ENCODE results near the gene TRPM6. TPM values are rescaled to one million over a fixed set of nuclear protein-coding genes. Genes with fewer than 3 reads are reported as not detected.

Gene TRPM6
- total RNA-seq, 3 donors from 2014 or later: 39.3 to 125 (median 45.9) TPM

DNA sequence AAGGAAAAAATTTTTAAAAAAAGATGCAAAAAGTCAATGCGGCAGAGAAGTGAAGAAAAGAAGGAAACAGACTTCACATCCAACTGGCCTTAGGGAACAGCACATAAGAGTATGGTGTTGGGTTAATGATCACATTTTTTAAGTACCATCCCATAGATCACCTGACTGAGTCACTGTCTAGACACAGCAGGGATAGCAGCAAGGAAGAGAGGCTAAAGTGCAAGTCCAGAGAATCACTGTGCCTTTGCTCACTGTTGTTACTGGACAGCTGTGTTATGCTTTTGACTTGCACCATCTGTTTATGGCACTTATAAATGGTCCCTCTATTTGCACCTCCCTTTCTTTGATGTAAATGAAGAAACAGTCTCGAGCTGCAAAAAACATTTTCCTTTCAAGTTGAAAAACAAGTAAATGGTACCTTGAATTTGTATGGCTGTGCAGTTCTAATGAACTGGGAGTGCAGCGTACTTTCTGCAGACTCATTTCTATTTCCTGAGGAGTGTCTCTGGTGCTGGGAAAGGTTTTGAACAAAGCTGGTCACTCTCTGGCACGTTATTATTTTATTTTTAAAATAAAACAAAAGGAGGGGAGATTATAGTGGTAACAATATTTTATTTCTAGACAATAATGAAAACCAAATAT lies 84.2 kb downstream of the TRPM6 start:
- peak; percentile 96 for ATAC-seq
- no peaks in the 10 kb centered on the region for H3K9me3 ChIP-seq
- TF ChIP-seq, protein P1, sequence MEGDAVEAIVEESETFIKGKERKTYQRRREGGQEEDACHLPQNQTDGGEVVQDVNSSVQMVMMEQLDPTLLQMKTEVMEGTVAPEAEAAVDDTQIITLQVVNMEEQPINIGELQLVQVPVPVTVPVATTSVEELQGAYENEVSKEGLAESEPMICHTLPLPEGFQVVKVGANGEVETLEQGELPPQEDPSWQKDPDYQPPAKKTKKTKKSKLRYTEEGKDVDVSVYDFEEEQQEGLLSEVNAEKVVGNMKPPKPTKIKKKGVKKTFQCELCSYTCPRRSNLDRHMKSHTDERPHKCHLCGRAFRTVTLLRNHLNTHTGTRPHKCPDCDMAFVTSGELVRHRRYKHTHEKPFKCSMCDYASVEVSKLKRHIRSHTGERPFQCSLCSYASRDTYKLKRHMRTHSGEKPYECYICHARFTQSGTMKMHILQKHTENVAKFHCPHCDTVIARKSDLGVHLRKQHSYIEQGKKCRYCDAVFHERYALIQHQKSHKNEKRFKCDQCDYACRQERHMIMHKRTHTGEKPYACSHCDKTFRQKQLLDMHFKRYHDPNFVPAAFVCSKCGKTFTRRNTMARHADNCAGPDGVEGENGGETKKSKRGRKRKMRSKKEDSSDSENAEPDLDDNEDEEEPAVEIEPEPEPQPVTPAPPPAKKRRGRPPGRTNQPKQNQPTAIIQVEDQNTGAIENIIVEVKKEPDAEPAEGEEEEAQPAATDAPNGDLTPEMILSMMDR (IDR thresholded peaks at IDR 0.05): no peak
- H3K4me1 ChIP-seq (ENCODE audit: low read depth): peaks cover 8% of the 10 kb centered on the region
- peak in 1 of 3 donors; percentile 36 for DNase-seq
- intact Hi-C loops (cut with DNase I, micrococcal nuclease): no loop called here
- no peaks in the 10 kb centered on the region for H3K36me3 ChIP-seq (ENCODE audit: low read depth)
- H3K4me3 ChIP-seq: no peak overlapping the region

DNA sequence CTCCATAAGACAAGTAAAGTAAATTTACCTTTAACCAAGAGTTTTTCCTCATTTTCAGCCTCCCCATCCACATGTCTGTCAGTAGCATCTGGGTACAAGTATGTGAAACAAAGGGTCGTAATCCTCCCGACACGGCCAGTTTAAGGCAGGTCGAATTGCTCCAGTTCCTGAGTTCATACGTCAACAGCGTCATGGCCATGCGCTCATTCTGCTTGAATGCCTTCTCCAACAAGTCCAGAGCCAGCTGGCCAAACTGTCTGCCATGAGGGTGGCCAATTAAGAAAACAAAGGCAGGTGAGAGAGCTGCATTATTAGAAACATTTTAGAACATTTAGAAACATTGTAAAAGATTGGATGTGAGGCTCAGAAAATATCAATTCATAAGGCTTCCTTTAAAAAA lies 87.5 kb downstream of the TRPM6 start:
- Histone ChIP-seq H3K4me3 (no peak overlapping the region), H3K36me3 (ENCODE audit: low read depth) (no peaks in the 10 kb centered on the region), H3K4me1 (ENCODE audit: low read depth) (peaks cover 8% of the 10 kb centered on the region), H3K9me3 (no peaks in the 10 kb centered on the region)
- intact Hi-C loops (cut with DNase I, micrococcal nuclease): no loop called here
- no peak for DNase-seq
- no peak for ATAC-seq
- TF ChIP-seq, protein P1 (IDR thresholded peaks at IDR 0.05): no peak

DNA sequence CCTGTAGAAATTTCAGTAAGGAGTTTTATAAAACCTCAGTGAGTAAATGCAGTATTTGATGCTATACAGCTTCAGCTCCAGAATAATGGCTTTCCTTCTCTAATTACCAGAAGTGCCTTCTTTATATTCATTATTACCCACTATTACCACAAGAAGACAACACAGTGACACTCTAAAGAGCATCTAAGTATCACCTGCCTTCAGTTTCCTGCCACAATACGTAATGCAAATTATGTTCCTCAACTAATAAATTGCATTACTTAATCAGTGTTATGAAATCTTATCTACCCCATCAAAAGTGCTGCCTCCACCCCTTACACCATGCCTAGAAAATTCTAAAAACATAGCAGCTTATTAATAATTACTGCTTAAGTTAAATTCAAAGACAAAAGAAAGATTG lies 91.9 kb downstream of the TRPM6 start:
- no peaks in the 10 kb centered on the region for H3K4me1 ChIP-seq (ENCODE audit: low read depth)
- TF ChIP-seq, protein P1 (IDR thresholded peaks at IDR 0.05): no peak
- ATAC-seq (no peak), DNase-seq (no peak)
- no peaks in the 10 kb centered on the region for H3K36me3 ChIP-seq (ENCODE audit: low read depth)
- H3K4me3 ChIP-seq: no peak overlapping the region
- intact Hi-C loops (cut with DNase I, micrococcal nuclease): no loop called here
- H3K9me3 ChIP-seq: no peaks in the 10 kb centered on the region

DNA sequence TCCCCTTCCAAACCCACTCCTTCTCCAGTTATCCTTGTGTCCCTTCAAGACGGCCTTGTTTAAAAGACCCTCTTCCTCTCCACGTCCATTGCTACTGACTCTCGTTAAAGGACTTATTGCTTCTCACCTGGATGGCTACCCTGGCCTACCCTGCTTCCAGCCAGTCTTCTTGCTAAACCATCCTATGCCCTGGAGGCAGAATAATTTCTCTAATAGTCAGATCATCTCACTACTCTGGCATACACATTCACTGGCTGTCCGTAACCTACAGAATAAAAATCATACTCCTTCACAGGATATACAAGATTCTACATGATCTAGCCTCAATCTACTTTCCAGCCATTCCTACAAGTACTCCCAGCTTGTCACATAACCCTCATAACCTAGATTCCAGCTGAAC lies 92.6 kb downstream of the TRPM6 start:
- Histone ChIP-seq H3K36me3 (ENCODE audit: low read depth) (no peaks in the 10 kb centered on the region), H3K9me3 (no peaks in the 10 kb centered on the region), H3K4me1 (ENCODE audit: low read depth) (no peaks in the 10 kb centered on the region), H3K4me3 (no peak overlapping the region)
- no peak for DNase-seq
- TF ChIP-seq, protein P1 (IDR thresholded peaks at IDR 0.05): no peak
- intact Hi-C loops (cut with DNase I, micrococcal nuclease): no loop called here
- no peak for ATAC-seq

DNA sequence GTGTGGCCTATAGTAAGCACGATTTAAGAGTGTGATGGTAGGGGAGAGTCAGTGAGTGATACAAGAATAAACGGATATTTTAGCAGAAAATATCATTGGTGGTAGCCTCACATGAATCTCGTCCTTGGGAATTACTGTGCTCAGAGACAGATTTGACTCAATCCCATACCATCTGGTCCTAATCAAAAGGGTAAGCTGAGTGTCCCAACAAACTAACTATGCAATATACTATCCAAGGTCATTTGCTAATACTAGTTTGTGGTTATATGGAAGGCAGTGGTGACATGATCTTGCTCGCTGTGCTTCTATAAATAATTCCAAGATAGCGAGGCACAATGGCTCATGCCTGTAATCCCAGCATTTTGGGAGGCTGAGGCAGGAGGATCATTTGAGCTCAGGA lies 103.2 kb downstream of the TRPM6 start:
- DNase-seq: no peak
- no peak for ATAC-seq
- no peaks in the 10 kb centered on the region for H3K4me1 ChIP-seq (ENCODE audit: low read depth)
- TF ChIP-seq, protein P1 (IDR thresholded peaks at IDR 0.05): no peak
- intact Hi-C loops (cut with DNase I, micrococcal nuclease): no loop called here
- H3K36me3 ChIP-seq (ENCODE audit: low read depth): no peaks in the 10 kb centered on the region
- H3K4me3 ChIP-seq: no peak overlapping the region
- H3K9me3 ChIP-seq: no peaks in the 10 kb centered on the region

DNA sequence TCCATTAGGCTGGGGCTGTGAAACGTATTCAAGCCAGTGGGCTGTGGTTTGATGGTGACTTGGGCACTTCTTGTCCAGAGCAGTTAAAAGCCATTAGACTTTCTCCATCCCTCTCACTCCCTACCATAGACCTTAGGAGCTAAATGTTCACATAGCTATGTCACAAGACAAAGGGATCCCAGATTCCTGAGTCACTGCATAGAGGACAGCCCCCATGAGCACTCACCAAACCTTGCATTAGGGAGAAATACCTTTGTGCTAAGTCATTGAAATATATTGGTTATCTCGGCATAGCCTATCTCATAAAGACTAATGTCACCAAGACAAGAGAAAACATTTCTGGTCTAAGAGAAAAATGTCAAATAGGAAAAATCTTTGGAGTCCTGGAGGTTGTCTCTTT lies 104.3 kb downstream of the TRPM6 start:
- intact Hi-C loops (cut with DNase I, micrococcal nuclease): no loop called here
- TF ChIP-seq, protein P1 (IDR thresholded peaks at IDR 0.05): no peak
- Histone ChIP-seq H3K4me1 (ENCODE audit: low read depth) (no peaks in the 10 kb centered on the region), H3K4me3 (no peak overlapping the region), H3K36me3 (ENCODE audit: low read depth) (no peaks in the 10 kb centered on the region), H3K9me3 (no peaks in the 10 kb centered on the region)
- DNase-seq (no peak), ATAC-seq (no peak)

All from mucosa of descending colon (tissue), 3 donors.